Spleen (tissue), 11 donors: Measurements from ENCODE around the gene C1QC. TPM values are rescaled to one million over a fixed set of nuclear protein-coding genes. Genes with fewer than 3 reads are reported as not detected.
"Not testable (repeated sequence)": the region's sequence is repeated elsewhere in the genome, so short reads cannot be mapped to it uniquely, and the experiment has no call there.

Experiments
- DNase-seq: peaks from one replicate; pipeline ENCODE4 v3.0.0-alpha.2; 2020
- H3K27ac ChIP-seq, 8 donors: fragments of 200-600 bp; sonication (generic) in 7 of 8; 1 replicate in 4 of 8; 2 replicates in 4 of 8; pipeline versions ENCODE4 v1.5.0 to v1.8.0; 2016 to 2021; ENCODE audit warnings: inconsistent platforms in 4 of 8, mild to moderate bottlenecking in 4 of 8, moderate library complexity in 1 of 8
- H3K27me3 ChIP-seq, 7 donors: fragments of 200-600 bp; sonication (generic) in 6 of 7; replicated peaks in 1 of 7; 1 replicate in 4 of 7; 2 replicates in 3 of 7; pipeline versions ENCODE4 v1.5.0 to v1.8.0; 2016 to 2021; ENCODE audit warnings: inconsistent platforms in 3 of 7, mild to moderate bottlenecking in 1 of 7
- H3K36me3 ChIP-seq, 6 donors: fragments of 200-600 bp; sonication (generic) in 5 of 6; 1 replicate in 4 of 6; 2 replicates in 2 of 6; pipeline versions ENCODE4 v1.5.0 to v1.8.0; 2016 to 2021; ENCODE audit warnings: inconsistent platforms in 2 of 6
- H3K4me1 ChIP-seq, 6 donors: fragments of 200-600 bp; sonication (generic) in 5 of 6; 1 replicate in 3 of 6; 2 replicates in 3 of 6; pipeline versions ENCODE4 v1.5.0 to v1.8.0; 2016 to 2021; ENCODE audit warnings: inconsistent platforms in 3 of 6
- H3K4me3 ChIP-seq, 8 donors: fragments of 200-600 bp; sonication (generic) in 7 of 8; 1 replicate in 4 of 8; 2 replicates in 4 of 8; pipeline versions ENCODE4 v1.5.0 to v1.8.0; 2016 to 2021; ENCODE audit warnings: inconsistent platforms in 4 of 8, mild to moderate bottlenecking in 4 of 8, moderate library complexity in 2 of 8
- H3K9me3 ChIP-seq, 8 donors: fragments of 200-600 bp; sonication (generic) in 7 of 8; 1 replicate in 4 of 8; 2 replicates in 4 of 8; pipeline versions ENCODE4 v1.5.0 to v1.8.0; 2016 to 2021; ENCODE audit warnings: inconsistent platforms in 4 of 8
- CTCF ChIP-seq, 11 experiments: fragments of 200-600 bp in 7 of 11; fragments of 450-650 bp in 4 of 11; sonication (generic) in 4 of 11; IDR thresholded peaks in 8 of 11; conservative IDR thresholded peaks in 3 of 11; 1 replicate in 7 of 11; 2 replicates in 4 of 11; pipeline versions ENCODE4 v1.4.0 to v1.8.0; 2016 to 2021; ENCODE audit warnings: antibody characterized with exemption in 11 of 11, inconsistent platforms in 4 of 11, mild to moderate bottlenecking in 1 of 11
- POLR2A ChIP-seq, 3 donors: fragments of 450-650 bp; IDR thresholded peaks; one replicate each; pipeline ENCODE4 v1.5.1; 2017; ENCODE audit warnings: antibody characterized with exemption in 3 of 3, mild to moderate bottlenecking in 1 of 3
- POLR2AphosphoS5 ChIP-seq, 3 donors: sonication (generic); formaldehyde crosslinking; IDR thresholded peaks; one replicate each; pipeline ENCODE4 v1.5.1; 2017; ENCODE audit warnings: antibody characterized with exemption in 3 of 3
- WGBS, 5 donors: extraction: QIAGEN DNeasy Blood & Tissue Kit in 3 of 5; methylation state at CpG; one replicate each; pipeline versions ENCODE4 v1.1.5 to v1.1.7; 2013 to 2018; 5-methylcytosine and 5-hydroxymethylcytosine counted together
- intact Hi-C: fragments of 100-400 bp; cut with DNase I; formaldehyde crosslinking; loops from one replicate; pipeline ENCODE4 v1.15.0; 2023; ENCODE audit warnings: low total_unique reads
- polyA plus RNA-seq, 3 donors: library from polyadenylated mRNA; stranded (reverse); fragments of 200-250 nt; gene quantifications; one replicate each; pipeline ENCODE4 v1.2.1, GENCODE V29; 2013
- total RNA-seq, 7 donors: library from RNA; depleted of rRNA in 3 of 7; stranded (reverse); fragments of >200 nt in 3 of 7; fragmentation: NEBNext Ultra II Directional in 4 of 7; extraction: Animal tissue kit (Norgen Biotek cat#: 25700) in 4 of 7; gene quantifications; one replicate each; pipeline versions ENCODE4 v1.1.0 to v1.2.1, GENCODE V29; 2016 to 2021
- donor health status: healthy with polysubstance abuse.
- donor health status: DM: no; HTN: no; CAD: no; lungs with moderate emphysema.
- donor health status: DM: no; HTN: no; CAD: no.
- donor health status: Bipolar disorder and iron deficiency.
- donor health status: healthy.
- donor health status: DM: no; HTN: no; CAD: no.
- donor health status: DM: yes; HTN: yes; CAD: no.

Gene C1QC
- total and polyA plus RNA-seq, 10 donors = 98.7 to 1,691 (median 1,058) TPM

GRCh38 chr1:22666412-22666811 lies 23.0 kb downstream of the C1QC start:
- intact Hi-C loops = loop anchor here (10.0 kb wide), 1 partner anchor 268 kb away; no protein-coding TSS in a partner anchor
- peak overlapping the region in 3 of 8 donors; percentile 28 to 54 (median 32) for H3K27ac ChIP-seq
- no peak overlapping the region for H3K4me3 ChIP-seq
- no peaks in the 10 kb centered on the region for H3K9me3 ChIP-seq
- no peak for DNase-seq
- WGBS, 5 donors = 39 to 57% (median 48%) methylated on average over 2 of the region's 2 CpGs
- peaks cover 0 to 24% (median 0%) of the 10 kb centered on the region in 7 donors for H3K27me3 ChIP-seq
- TF ChIP-seq POLR2A (IDR thresholded peaks at IDR 0.05) (no peak), POLR2AphosphoS5 (IDR thresholded peaks at IDR 0.05) (no peak), CTCF (IDR thresholded peaks at IDR 0.05 in 8 of 11, conservative IDR thresholded peaks at IDR 0.05 in 3 of 11) (no peak)
- H3K4me1 ChIP-seq = peaks cover 0 to 30% (median 14%) of the 10 kb centered on the region in 6 donors
- peaks cover 0 to 2% (median 0%) of the 10 kb centered on the region in 6 donors for H3K36me3 ChIP-seq

- intact Hi-C loops = loop anchor here (10.0 kb wide), 1 partner anchor 266 kb away; no protein-coding TSS in a partner anchor
- H3K27ac ChIP-seq, DNase-seq, H3K36me3 ChIP-seq, H3K9me3 ChIP-seq, H3K4me3 ChIP-seq: not testable (repeated sequence)
- Histone ChIP-seq H3K4me1 (peaks cover 0 to 30% (median 14%) of the 10 kb centered on the region in 6 donors), H3K27me3 (peaks cover 0 to 48% (median 0%) of the 10 kb centered on the region in 7 donors)
- WGBS, 5 donors = 66 to 94% (median 89%) methylated on average over 2 of the region's 2 CpGs
Observed at GRCh38 chr1:22668840-22669239, 25.4 kb downstream of the C1QC start.

GRCh38 chr1:22670352-22670975 lies 27.0 kb downstream of the C1QC start:
- intact Hi-C loops = no loop called here
- 63 to 74% (median 68%) methylated on average over 12 of the region's 12 CpGs for WGBS, 5 donors
- Histone ChIP-seq H3K4me1 (peaks cover 0 to 30% (median 14%) of the 10 kb centered on the region in 6 donors), H3K27ac (no peak overlapping the region), H3K27me3 (peaks cover 0 to 59% (median 0%) of the 10 kb centered on the region in 7 donors), H3K9me3 (no peaks in the 10 kb centered on the region), H3K4me3 (no peak overlapping the region), H3K36me3 (no peaks in the 10 kb centered on the region)
- TF ChIP-seq CTCF (IDR thresholded peaks at IDR 0.05 in 8 of 11, conservative IDR thresholded peaks at IDR 0.05 in 3 of 11) (no peak), POLR2AphosphoS5 (IDR thresholded peaks at IDR 0.05) (no peak), POLR2A (IDR thresholded peaks at IDR 0.05) (no peak)
- no peak for DNase-seq

- WGBS, 5 donors = 86 to 96% (median 88%) methylated on average over 4 of the region's 4 CpGs
- Histone ChIP-seq H3K4me3 (no peak overlapping the region), H3K4me1 (peaks cover 0 to 17% (median 4%) of the 10 kb centered on the region in 6 donors), H3K27ac (no peak overlapping the region), H3K36me3 (no peaks in the 10 kb centered on the region), H3K9me3 (no peaks in the 10 kb centered on the region), H3K27me3 (peaks cover 0 to 72% (median 0%) of the 10 kb centered on the region in 7 donors)
- DNase-seq = no peak
- TF ChIP-seq POLR2A (IDR thresholded peaks at IDR 0.05) (no peak), CTCF (IDR thresholded peaks at IDR 0.05 in 8 of 11, conservative IDR thresholded peaks at IDR 0.05 in 3 of 11) (no peak), POLR2AphosphoS5 (IDR thresholded peaks at IDR 0.05) (no peak)
- intact Hi-C loops = no loop called here
Observed at GRCh38 chr1:22671999-22672398, 28.6 kb downstream of the C1QC start.
